Motor neuron (in vitro differentiated cells): ENCODE data around the gene METTL1. TPM values are rescaled to one million over a fixed set of nuclear protein-coding genes. Genes with fewer than 3 reads are reported as not detected.
"Not testable (repeated sequence)": the region's sequence is repeated elsewhere in the genome, so short reads cannot be mapped to it uniquely, and the experiment has no call there.

ENCODE experiments used
- ATAC-seq, 8 experiments: fragments of 200-7000 bp; cut with Tn5 transposase; replicated peaks in 6 of 8; 2 replicates each; pipeline ENCODE4 v1.8.0; 2021; ENCODE audit warnings: mild to moderate bottlenecking in 8 of 8, moderate library complexity in 8 of 8
- H3K27ac ChIP-seq, 2 donors: fragments of 250-450 bp; sonication (Bioruptor Pico); 2 replicates each; pipeline ENCODE4 v1.9.0; 2021; ENCODE audit warnings: antibody characterized with exemption in 2 of 2, mild to moderate bottlenecking in 2 of 2, moderate library complexity in 1 of 2
- H3K4me1 ChIP-seq, 2 donors: fragments of 250-450 bp; sonication (Bioruptor Pico); replicated peaks in 1 of 2; 2 replicates each; pipeline ENCODE4 v1.6.1; 2021; ENCODE audit warnings: antibody characterized with exemption in 2 of 2, mild to moderate bottlenecking in 2 of 2, moderate library complexity in 1 of 2
- H3K4me3 ChIP-seq, 5 donors: fragments of 250-450 bp; sonication (Bioruptor Pico); 2 replicates each; pipeline ENCODE4 v1.9.0; 2021; ENCODE audit warnings: antibody characterized with exemption in 5 of 5, mild to moderate bottlenecking in 5 of 5, moderate library complexity in 4 of 5
- WGBS, 10 experiments: fragments of 450-650 bp; shearing (Covaris generic); methylation state at CpG; one replicate each; pipeline ENCODE4 v1.0.0; 2022; 5-methylcytosine and 5-hydroxymethylcytosine counted together
- in situ Hi-C, 9 experiments: fragments of 400-800 bp; cut with MboI; loops; one replicate each; pipeline ENCODE4 v1.15.0; 2021; ENCODE audit warnings: low sequenced_read_pairs in 9 of 9, low pct_unique_long_range_greater_than_20kb in 2 of 9; ENCODE audit not compliant: unreplicated experiment in 9 of 9
- total RNA-seq, 8 experiments: library from RNA; unstranded; fragments of 300-600 nt; gene quantifications; 2 replicates each; pipeline versions ENCODE4 v1.2.3 to v1.2.4, GENCODE V29; 2022

METTL1 gene
- total RNA-seq, 8 experiments from 2014 or later = 8.6 to 33.2 (median 15.8) TPM

DNA sequence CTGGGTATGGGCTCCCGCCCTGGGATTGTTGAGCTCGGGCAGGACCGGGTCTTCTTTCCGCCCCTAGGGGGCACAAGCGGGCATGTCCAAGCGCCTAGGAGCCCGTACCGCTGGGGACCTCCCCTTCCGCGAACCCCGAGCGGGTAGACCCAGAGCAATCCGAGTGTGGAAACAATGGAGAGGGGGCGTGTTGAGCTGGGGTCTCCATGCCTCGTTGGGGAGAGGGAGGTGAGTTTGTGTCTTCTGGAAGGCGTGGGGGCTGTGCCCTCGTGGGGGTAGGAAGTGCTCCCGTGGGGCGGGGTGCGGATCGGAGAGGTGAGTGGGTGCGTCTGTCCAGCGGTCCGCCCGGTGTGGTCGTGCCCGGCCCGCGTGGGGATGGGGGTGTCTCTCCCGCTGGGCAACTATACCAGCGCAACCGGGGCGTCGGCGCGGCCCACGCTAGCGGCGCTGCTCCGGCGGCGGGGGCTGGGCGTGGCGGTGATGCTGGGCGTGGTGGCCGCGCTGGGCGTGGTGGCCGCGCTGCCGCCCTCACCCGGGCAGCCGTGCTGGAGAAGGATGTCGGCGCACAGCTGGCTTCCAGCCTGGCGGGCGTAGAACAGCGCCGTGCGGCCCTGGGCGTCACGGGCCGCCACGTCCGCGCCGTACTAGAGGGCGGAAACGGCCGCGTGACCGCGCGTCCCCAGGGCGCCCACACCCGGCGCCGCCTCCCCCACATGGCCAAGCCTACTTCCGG, 45.6 kb downstream of the METTL1 start:
- ATAC-seq = peak; percentile 82 to 91 (median 86)

DNA sequence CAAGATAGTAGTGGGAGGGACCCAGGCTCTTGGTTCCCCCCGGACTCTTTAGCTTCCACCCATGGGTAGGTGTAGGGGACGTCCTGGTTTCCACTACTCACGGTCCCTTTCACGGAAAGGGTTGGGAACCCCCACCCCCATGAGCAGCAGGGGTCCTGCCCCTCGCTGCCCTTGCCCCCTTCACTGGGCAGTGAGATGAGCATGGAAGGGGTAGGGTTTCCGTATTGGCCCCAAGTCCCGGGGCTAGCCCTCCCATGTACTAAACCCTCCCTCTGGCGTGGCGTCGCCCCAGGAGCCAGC, 46.1 kb downstream of the METTL1 start:
- peak in 3 of 8 experiments; percentile 0 to 1 (median 1) for ATAC-seq
- H3K27ac ChIP-seq = peak overlapping the region; percentile 61 to 79
- peaks cover 0 to 6% of the 10 kb centered on the region in 2 donors for H3K4me1 ChIP-seq
- 0% methylated on average over 2 of the region's 10 CpGs; no CpG with 5 or more reads in 9 of the 10 experiments for WGBS, 10 experiments
- in situ Hi-C loops = no loop called here
- peak overlapping the region; percentile 32 to 52 (median 47) for H3K4me3 ChIP-seq

More for the DNA sequence above, 45.6 kb downstream of the METTL1 start:
- H3K4me1 ChIP-seq = peaks cover 0 to 6% of the 10 kb centered on the region in 2 donors
- in situ Hi-C loops = no loop called here
- H3K4me3 ChIP-seq = peak overlapping the region; percentile 32 to 52 (median 47)
- peak overlapping the region; percentile 61 to 79 for H3K27ac ChIP-seq
- WGBS, 10 experiments = 0 to 23% (median 8%) methylated on average over 1 to 6 of the region's 79 CpGs; no CpG with 5 or more reads in 7 of the 10 experiments

DNA sequence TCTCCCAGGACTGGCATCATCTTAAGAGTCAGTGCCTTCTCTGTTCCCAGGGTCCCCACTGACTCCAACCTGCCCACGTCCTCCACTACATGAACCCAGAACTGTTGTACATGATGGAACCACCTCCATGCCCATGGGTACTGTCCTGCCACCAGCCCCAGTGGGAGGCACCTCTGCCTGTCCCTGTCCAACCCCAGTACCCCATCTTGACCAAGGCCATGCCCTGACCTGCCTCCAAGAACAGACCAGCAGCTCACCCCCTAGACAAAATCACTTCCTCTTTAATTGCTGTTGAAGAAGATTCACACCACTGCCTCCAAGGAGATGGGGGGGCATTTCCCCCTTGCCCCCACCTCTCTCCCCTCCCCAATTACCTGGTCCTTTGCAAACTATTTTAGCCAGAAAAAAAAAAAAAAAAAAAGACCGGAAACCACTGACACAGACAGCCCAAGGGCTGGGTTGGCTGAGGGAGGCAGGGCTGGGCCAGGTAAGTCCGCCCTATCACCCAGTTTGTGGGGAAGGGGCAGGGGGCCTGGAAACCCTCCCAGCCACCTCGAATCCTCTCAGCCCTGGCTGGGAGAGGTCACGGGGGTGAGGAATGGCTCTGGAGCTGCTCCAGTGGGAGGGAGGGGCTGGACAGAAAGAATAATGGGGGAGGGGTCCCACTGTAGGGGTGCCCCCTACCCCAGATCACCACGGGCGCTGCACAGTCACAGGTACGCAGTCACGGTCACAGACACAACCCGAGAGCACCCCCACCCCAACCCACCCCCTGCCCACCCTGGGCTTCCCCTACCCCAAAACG, 46.8 kb downstream of the METTL1 start:
- WGBS, 10 experiments = 0 to 50% (median 0%) methylated on average over 1 to 3 of the region's 11 CpGs; no CpG with 5 or more reads in 7 of the 10 experiments
- ATAC-seq = no peak
- Histone ChIP-seq H3K27ac (no peak overlapping the region), H3K4me1 (peaks cover 0 to 6% of the 10 kb centered on the region in 2 donors), H3K4me3 (no peak overlapping the region)
- in situ Hi-C loops = no loop called here

DNA sequence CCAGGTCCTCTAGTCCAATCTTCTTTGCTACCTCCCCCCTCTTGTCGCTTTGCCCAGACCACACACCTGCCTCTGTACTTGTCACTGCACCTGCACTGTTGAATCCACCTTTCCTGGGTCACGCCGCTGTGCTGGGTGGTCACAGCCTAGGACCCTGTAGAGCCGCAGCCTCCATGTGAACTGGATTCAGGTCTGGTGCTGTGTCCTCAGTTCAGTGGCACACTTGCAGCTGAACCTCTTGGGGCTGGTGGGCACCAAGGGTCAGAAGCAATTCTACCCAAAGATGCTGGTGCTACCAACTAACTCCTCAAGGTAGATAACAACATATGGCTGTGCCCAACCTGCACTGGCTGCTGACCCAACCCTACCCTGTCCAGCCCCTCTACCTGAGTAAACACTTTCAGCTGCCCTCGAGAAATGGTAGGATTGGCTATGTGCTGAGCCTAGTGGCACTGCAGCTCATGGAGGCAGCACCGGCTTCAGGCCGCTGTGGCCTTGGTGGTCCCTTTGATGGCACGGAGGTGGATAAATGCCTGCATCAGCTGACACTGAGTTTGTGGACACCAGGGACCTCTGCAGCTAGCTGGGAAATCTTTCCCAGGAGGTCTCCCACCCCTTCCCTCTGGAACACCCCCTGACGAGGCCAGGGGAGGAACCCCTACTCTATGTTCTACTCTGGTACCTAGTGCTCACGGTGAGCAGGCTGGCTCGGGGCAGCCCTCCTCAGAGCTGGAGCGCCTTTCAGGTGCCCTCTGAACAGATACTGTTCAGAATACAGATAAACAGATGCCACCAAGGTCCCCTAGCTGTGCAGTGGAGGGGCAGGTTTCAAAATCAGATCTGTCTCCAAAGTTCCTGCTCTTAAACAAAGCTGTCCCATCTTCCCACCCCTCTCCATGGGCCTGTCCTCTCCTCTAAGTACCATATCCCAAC, 47.6 kb downstream of the METTL1 start:
- Histone ChIP-seq H3K27ac (no peak overlapping the region), H3K4me3 (no peak overlapping the region), H3K4me1 (peaks cover 0 to 6% of the 10 kb centered on the region in 2 donors)
- 20 to 100% (median 84%) methylated on average over 1 to 4 of the region's 12 CpGs; no CpG with 5 or more reads in 1 of the 10 experiments for WGBS, 10 experiments
- ATAC-seq = no peak
- in situ Hi-C loops = no loop called here

DNA sequence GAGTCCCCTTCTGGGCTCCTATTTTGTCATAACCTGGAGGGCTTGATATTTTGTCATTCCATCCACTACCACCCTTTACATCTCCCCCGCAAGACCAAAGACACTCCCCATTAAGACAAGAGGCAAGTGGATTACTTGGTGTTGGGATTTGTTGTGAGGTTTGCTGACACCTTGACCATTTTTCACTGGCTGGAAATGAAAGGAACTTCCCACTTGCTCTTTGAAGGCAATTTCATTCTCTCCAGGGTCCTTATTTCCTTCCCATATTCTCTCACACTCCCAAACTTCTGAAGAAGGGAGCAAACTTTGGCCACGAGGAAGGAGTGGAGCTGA, 48.3 kb downstream of the METTL1 start:
- ATAC-seq = no peak
- no peak overlapping the region for H3K27ac ChIP-seq
- 60 to 86% (median 80%) methylated on average over 1 to 2 of the region's 2 CpGs; no CpG with 5 or more reads in 5 of the 10 experiments for WGBS, 10 experiments
- in situ Hi-C loops = no loop called here
- peaks cover 0 to 6% of the 10 kb centered on the region in 2 donors for H3K4me1 ChIP-seq
- H3K4me3 ChIP-seq = no peak overlapping the region

DNA sequence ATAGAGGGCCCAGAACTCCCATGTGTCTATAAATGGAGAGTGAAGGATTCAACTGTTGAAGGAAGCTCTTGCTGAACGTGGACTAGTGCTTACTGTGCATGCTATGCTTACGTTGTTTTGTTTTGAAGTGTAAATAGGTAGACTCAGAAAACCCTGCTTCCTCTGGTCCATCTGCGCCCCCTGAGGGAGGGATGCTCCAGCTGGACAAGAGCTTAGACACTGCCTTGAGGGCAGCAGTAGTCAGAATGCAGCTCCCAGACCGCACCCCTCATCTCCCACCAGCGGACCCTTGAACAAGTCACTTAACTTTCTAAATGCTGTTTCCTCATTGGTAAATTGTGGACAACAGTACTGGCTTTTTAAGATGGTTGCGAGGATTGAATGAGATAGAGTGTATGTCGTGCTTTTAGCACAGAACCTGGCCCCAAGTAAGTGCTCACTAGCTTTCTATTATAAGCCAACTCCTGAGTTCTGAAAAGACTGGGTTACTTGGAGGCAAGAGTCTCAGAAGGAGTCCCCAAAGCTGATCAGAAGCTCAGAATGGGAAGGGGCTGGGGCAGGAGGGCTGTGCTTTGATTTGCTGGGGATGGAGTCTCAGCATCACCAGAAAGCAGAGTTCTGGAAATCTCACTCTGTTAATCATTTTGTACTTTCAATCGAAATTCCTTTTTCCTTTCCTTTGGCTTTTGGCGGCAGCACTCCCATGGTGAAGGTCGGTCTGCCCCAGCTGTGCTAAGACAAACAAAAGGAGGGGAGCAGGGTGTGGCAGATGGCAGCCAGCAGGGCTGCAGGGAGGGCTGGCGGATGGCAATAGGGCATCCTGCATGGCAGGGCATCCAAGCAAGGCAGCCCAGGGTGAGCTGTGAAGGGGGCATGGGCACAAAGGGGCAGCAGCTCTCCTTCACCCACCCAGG, 48.9 kb downstream of the METTL1 start:
- no peak for ATAC-seq
- H3K4me1 ChIP-seq = peaks cover 0 to 6% of the 10 kb centered on the region in 2 donors
- WGBS, 10 experiments = 0 to 90% (median 58%) methylated on average over 1 to 7 of the region's 11 CpGs; no CpG with 5 or more reads in 2 of the 10 experiments
- no peak overlapping the region for H3K4me3 ChIP-seq
- no peak overlapping the region for H3K27ac ChIP-seq
- in situ Hi-C loops = no loop called here

DNA sequence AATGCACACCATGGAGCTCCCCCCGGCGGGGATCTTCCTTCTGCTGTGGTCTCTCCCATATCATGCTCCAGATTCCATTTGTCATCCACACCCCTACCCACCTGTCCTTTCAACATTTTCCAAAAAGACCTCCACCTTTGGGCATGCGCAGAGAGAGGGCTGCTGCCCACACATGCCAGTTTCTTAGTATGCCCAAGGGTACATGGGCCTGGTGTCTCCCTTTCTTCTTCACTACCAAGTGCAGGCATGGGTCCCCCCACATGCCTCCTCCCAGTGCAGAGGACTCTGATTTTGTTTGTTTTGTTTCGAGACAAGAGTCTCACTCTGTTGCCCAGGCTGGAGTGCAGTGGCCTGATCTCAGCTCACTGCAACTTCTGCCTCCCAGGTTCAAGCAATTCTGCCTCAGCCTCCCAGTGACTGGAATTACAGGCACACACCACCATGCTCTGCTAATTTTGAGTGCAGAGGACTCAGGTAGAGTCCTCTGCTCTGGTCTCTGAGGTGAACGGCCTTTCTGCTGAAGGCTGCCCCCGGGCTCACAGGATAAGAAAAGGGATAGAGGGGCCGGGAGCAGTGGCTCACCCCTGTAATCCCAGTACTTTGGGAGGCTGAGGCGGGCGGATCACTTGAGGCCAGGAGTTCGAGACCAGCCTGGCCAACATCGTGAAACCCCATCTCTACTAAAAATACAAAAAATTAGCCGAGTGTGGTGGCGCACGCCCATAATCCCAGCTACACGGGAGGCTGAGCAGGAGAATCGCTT, 49.9 kb downstream of the METTL1 start:
- H3K4me1 ChIP-seq, H3K4me3 ChIP-seq, ATAC-seq, in situ Hi-C loops, H3K27ac ChIP-seq: not testable (repeated sequence)
- 84 to 100% (median 97%) methylated on average over 1 to 15 of the region's 16 CpGs; no CpG with 5 or more reads in 1 of the 10 experiments for WGBS, 10 experiments

DNA sequence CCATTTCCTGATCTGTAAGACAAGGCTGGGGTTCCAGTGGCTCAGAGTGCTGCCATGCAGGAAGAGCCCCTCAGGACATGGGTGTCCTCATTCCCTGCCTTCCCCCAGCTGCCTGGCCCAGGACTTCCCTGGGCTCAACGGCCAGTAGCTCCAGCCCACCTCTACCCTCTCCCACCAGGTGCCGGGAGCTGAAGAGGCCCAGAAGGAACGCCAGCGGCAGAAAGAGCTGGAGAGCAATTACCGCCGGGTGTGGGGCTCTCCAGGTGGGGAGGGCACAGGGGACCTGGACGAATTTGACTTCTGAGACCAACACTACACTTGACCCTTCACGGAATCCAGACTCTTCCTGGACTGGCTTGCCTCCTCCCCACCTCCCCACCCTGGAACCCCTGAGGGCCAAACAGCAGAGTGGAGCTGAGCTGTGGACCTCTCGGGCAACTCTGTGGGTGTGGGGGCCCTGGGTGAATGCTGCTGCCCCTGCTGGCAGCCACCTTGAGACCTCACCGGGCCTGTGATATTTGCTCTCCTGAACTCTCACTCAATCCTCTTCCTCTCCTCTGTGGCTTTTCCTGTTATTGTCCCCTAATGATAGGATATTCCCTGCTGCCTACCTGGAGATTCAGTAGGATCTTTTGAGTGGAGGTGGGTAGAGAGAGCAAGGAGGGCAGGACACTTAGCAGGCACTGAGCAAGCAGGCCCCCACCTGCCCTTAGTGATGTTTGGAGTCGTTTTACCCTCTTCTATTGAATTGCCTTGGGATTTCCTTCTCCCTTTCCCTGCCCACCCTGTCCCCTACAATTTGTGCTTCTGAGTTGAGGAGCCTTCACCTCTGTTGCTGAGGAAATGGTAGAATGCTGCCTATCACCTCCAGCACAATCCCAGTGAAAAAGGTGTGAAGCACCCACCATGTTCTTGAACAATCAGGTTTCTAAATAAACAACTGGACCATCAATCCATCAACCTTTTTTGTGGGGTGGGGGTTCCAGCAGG, 51.0 kb downstream of the METTL1 start:
- no peaks in the 10 kb centered on the region for H3K4me1 ChIP-seq
- peak in 1 of 8 experiments; percentile 8 for ATAC-seq
- no peak overlapping the region for H3K4me3 ChIP-seq
- 57 to 100% (median 82%) methylated on average over 1 to 5 of the region's 11 CpGs; no CpG with 5 or more reads in 4 of the 10 experiments for WGBS, 10 experiments
- H3K27ac ChIP-seq = no peak overlapping the region
- in situ Hi-C loops = no loop called here

DNA sequence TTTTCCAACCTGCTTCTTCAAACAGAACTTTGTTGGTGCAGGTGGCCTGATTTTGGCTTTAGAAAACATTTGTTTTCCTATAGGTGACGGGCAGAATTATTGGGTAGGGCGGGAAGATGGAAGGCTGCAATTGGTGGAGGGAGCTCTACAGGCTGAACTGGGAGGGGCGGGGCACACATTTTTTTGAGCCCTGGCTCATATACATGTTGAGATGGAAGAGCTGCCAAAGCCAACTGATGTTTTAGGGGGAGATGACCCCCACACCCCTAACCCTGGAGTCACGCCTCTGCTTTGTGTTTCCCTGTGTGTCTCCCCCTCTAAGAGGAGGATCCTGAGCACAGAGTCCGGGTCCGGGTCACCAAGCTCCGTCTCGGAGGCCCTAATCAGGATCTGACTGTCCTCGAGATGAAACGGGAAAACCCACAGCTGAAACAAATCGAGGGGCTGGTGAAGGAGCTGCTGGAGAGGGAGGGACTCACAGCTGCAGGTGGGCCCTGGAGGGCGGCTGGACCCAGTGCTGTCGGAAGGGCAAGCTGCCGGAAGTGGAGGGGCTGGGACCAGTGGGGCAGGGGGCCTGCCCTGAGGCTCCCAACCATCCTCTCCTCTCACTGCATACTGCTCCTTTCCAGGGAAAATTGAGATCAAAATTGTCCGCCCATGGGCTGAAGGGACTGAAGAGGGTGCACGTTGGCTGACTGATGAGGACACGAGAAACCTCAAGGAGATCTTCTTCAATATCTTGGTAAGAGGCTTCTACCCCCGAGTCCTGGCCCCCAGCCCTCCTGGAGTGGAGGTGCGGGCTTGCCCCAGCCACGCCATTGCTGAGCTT, 51.9 kb downstream of the METTL1 start:
- ATAC-seq = no peak
- in situ Hi-C loops = no loop called here
- 72 to 100% (median 98%) methylated on average over 1 to 6 of the region's 20 CpGs; no CpG with 5 or more reads in 6 of the 10 experiments for WGBS, 10 experiments

More for the DNA sequence above, 51.9 kb downstream of the METTL1 start:
- Histone ChIP-seq H3K4me1 (no peaks in the 10 kb centered on the region), H3K27ac (no peak overlapping the region), H3K4me3 (no peak overlapping the region)
